ENCODE data around the gene MLLT3.

The MLLT3 gene

DNA sequence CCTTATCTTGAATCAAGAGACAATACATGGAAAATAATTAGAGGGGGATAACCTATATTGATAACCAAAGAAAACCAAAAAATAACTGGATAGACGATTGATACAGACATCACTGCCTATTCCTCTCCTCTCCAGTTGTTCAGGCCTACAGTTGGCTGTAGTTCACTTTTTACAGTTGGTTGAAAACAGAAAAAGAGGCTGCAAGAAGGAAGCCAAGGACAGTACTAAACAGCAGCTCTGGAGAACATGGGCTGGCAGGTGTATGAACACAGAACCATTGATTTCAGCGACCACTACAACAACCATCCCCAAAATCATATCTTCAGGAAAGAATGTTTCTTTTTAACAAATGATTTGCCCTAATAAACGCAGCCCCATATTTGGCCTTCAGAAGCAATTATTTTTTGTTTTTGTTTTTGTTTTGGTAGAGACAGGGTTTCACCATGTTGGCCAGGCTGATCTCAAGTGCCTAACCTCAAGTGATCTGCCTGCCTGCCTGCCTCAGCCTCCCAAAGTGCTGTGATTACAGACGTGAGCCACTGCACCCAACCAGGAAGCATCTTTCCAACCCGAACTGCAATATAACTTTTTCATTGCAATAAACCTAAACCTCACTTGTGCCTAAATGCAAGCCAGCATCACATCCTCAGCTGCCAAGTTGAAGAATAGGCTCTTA lies 64.3 kb downstream of the MLLT3 start:
- Histone ChIP-seq H3K4me3 (IDR thresholded peaks at IDR 0.05; ENCODE audit: insufficient read depth, low read depth, low read length) (no peak overlapping the region), H2AFZ (ENCODE audit: low read depth) (no peak overlapping the region), H3K4me2 (no peak overlapping the region), H3K9ac (no peak overlapping the region), H4K20me1 (ENCODE audit: insufficient read depth) (no peaks in the 10 kb centered on the region), H3K79me2 (ENCODE audit: insufficient read depth, low read depth) (no peaks in the 10 kb centered on the region), H3K27ac (no peak overlapping the region), H3K27me3 (ENCODE audit: insufficient read depth, low read depth) (no peaks in the 10 kb centered on the region), H3K36me3 (ENCODE audit: insufficient read depth) (no peaks in the 10 kb centered on the region), H3K4me1 (ENCODE audit: low read depth, poor library complexity, severe bottlenecking) (peaks cover 13% of the 10 kb centered on the region)
- TF ChIP-seq, protein P1, sequence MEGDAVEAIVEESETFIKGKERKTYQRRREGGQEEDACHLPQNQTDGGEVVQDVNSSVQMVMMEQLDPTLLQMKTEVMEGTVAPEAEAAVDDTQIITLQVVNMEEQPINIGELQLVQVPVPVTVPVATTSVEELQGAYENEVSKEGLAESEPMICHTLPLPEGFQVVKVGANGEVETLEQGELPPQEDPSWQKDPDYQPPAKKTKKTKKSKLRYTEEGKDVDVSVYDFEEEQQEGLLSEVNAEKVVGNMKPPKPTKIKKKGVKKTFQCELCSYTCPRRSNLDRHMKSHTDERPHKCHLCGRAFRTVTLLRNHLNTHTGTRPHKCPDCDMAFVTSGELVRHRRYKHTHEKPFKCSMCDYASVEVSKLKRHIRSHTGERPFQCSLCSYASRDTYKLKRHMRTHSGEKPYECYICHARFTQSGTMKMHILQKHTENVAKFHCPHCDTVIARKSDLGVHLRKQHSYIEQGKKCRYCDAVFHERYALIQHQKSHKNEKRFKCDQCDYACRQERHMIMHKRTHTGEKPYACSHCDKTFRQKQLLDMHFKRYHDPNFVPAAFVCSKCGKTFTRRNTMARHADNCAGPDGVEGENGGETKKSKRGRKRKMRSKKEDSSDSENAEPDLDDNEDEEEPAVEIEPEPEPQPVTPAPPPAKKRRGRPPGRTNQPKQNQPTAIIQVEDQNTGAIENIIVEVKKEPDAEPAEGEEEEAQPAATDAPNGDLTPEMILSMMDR (conservative IDR thresholded peaks at IDR 0.05; ENCODE audit: low read depth, low read length): no peak

DNA sequence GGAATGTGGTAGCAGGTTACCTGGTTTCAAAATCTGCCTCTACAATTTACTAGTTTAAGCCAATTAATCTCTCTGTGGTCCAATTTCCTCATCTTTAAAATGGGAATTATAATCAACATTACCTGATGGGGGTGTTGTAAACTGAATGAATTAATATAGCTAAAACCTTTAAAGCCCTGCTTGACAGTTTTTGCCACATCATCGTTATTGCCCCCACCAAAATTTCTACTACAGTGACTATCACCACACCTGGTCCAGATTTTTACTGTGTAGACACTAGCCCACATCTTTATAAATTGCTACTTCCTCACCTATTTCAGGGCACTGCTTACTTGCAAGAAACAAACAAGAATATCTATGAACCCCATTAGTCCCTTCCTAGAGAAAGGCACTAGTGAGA lies 65.0 kb downstream of the MLLT3 start:
- Histone ChIP-seq H3K4me1 (ENCODE audit: low read depth, poor library complexity, severe bottlenecking) (peaks cover 17% of the 10 kb centered on the region), H3K79me2 (ENCODE audit: insufficient read depth, low read depth) (no peaks in the 10 kb centered on the region), H3K4me3 (IDR thresholded peaks at IDR 0.05; ENCODE audit: insufficient read depth, low read depth, low read length) (no peak overlapping the region), H3K4me2 (no peak overlapping the region), H2AFZ (ENCODE audit: low read depth) (no peak overlapping the region), H3K36me3 (ENCODE audit: insufficient read depth) (no peaks in the 10 kb centered on the region), H3K27me3 (ENCODE audit: insufficient read depth, low read depth) (no peaks in the 10 kb centered on the region), H3K9ac (no peak overlapping the region), H3K27ac (no peak overlapping the region), H4K20me1 (ENCODE audit: insufficient read depth) (no peaks in the 10 kb centered on the region)
- TF ChIP-seq, protein P1 (conservative IDR thresholded peaks at IDR 0.05; ENCODE audit: low read depth, low read length): no peak

DNA sequence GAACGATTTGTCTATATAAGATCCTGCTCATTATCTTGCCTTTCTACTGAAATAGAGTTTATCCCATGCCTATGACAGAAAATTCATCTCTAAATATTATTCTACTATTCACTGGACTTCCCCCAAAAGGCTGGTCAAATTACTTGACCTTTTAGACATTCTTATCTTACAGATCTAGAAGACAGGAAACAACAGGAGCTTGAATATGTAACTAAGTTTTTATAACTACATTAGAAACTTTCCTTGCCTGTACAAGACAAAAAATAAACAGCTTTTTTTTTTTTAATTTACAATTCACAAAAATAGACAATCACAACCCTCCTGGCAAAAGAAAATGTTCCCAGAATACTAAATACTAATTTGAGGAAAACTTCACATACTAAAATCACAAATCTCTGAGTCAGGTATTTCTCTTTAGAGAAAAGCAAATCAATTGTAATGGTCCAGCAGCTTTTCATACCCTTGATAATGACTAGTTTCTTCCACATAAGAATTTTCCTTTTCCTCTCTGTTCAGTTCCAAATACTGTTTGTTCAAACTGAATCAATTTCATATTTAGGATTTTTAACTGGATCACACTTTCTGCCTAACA lies 68.6 kb downstream of the MLLT3 start:
- Histone ChIP-seq H3K27me3 (ENCODE audit: insufficient read depth, low read depth) (no peaks in the 10 kb centered on the region), H3K4me2 (0 out of 2 replicates have a peak overlapping the region, but pooled peaks have one; percentile 9), H3K4me1 (ENCODE audit: low read depth, poor library complexity, severe bottlenecking) (peaks cover 17% of the 10 kb centered on the region), H2AFZ (ENCODE audit: low read depth) (no peak overlapping the region), H3K79me2 (ENCODE audit: insufficient read depth, low read depth) (no peaks in the 10 kb centered on the region), H3K27ac (no peak overlapping the region), H3K36me3 (ENCODE audit: insufficient read depth) (no peaks in the 10 kb centered on the region), H3K4me3 (IDR thresholded peaks at IDR 0.05; ENCODE audit: insufficient read depth, low read depth, low read length) (no peak overlapping the region), H3K9ac (no peak overlapping the region), H4K20me1 (ENCODE audit: insufficient read depth) (no peaks in the 10 kb centered on the region)
- TF ChIP-seq, protein P1 (conservative IDR thresholded peaks at IDR 0.05; ENCODE audit: low read depth, low read length): no peak

DNA sequence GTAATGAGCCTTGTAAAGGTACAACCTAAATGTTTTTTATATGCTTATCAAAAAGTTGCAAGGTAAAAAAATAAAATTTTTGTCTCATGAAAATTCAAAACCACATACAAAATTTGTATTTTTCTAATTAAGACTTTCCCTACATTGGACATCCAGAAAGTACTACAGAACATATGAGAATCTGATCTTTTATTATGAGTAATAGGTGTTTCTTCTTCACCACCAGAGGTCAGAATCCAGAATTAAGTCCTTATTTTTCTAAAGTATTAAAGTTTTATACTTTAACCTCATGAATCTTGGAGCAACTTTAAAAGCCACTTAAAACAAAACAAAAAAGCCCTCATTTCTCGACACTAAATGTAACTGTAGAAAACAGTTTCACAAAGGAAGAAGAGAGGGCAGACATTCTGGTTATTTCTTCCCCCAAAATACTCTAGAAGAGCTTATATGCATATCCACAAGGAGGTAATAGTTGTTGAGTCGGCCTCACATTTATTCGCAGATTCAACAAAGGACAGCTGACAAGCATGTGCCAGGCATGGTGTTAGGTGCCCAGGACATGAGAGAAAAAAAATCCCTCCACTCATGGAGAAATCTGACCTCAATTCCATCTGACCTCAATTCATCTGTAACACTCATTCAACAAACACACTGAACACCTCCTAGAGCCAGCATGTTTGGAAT lies 69.3 kb downstream of the MLLT3 start:
- H3K27me3 ChIP-seq (ENCODE audit: insufficient read depth, low read depth): no peaks in the 10 kb centered on the region

More for the DNA sequence above, 69.3 kb downstream of the MLLT3 start:
- no peak overlapping the region for H3K27ac ChIP-seq
- H3K36me3 ChIP-seq (ENCODE audit: insufficient read depth): no peaks in the 10 kb centered on the region
- H2AFZ ChIP-seq (ENCODE audit: low read depth): no peak overlapping the region
- peaks cover 17% of the 10 kb centered on the region for H3K4me1 ChIP-seq (ENCODE audit: low read depth, poor library complexity, severe bottlenecking)
- TF ChIP-seq, protein P1 (conservative IDR thresholded peaks at IDR 0.05; ENCODE audit: low read depth, low read length): peak; percentile 28
- no peaks in the 10 kb centered on the region for H3K79me2 ChIP-seq (ENCODE audit: insufficient read depth, low read depth)
- no peak overlapping the region for H3K4me3 ChIP-seq (IDR thresholded peaks at IDR 0.05; ENCODE audit: insufficient read depth, low read depth, low read length)
- H3K4me2 ChIP-seq: 0 out of 2 replicates have a peak overlapping the region, but pooled peaks have one; percentile 9
- H3K9ac ChIP-seq: no peak overlapping the region
- no peaks in the 10 kb centered on the region for H4K20me1 ChIP-seq (ENCODE audit: insufficient read depth)
